Activated gamma-delta T cell (primary cell): ENCODE data around the gene MBD3L1.

Experiments used
- DNase-seq: peaks from one replicate; lab custom pipeline; 2025; lab: John Stamatoyannopoulos, UW
- total RNA-seq, 2 donors: gene quantifications; one replicate each; lab custom pipeline; 2026; lab: John Stamatoyannopoulos, UW

Gene MBD3L1
- total RNA-seq = 0 reads per million in 2 donors

GRCh38 chr19:8832132-8833021, at the start of gene MBD3L1, which contains the start of gene ZNF558:
Gene MBD3L1, plus strand, starts transcription at chr19:8832377. Its CDS starts 10,302 bp downstream, at chr19:8842679.
Gene ZNF558, minus strand, starts transcription at chr19:8832304. Its CDS starts 9,645 bp downstream, at chr19:8822659.
- peak; percentile 99 for DNase-seq

GRCh38 chr19:8794823-8795222, 37.4 kb upstream of the MBD3L1 start:
- DNase-seq = no peak

GRCh38 chr19:8806661-8807060, 25.5 kb upstream of the MBD3L1 start:
- no peak for DNase-seq

GRCh38 chr19:8811315-8812172, 20.6 kb upstream of the MBD3L1 start:
- DNase-seq = no peak

- no peak for DNase-seq
Observed at GRCh38 chr19:8814176-8814575, 18.0 kb upstream of the MBD3L1 start.

- no peak for DNase-seq
Observed at GRCh38 chr19:8815780-8816179, 16.4 kb upstream of the MBD3L1 start.

- DNase-seq = no peak
Observed at GRCh38 chr19:8820234-8820633, 11.9 kb upstream of the MBD3L1 start.

GRCh38 chr19:8821748-8822241, 10.4 kb upstream of the MBD3L1 start:
- DNase-seq = no peak

- no peak for DNase-seq
Observed at GRCh38 chr19:8826371-8826770, 5.8 kb upstream of the MBD3L1 start.

GRCh38 chr19:8827277-8827676, 4.9 kb upstream of the MBD3L1 start:
- DNase-seq = no peak

GRCh38 chr19:8831373-8831772, 804 bp upstream of the MBD3L1 start:
- no peak for DNase-seq

- DNase-seq = no peak
Observed at GRCh38 chr19:8831832-8832131, 395 bp upstream of the MBD3L1 start.

- DNase-seq = no peak
Observed at GRCh38 chr19:8835446-8835845, 3.3 kb downstream of the MBD3L1 start.

GRCh38 chr19:8835877-8836276, 3.7 kb downstream of the MBD3L1 start:
- DNase-seq = no peak

- no peak for DNase-seq
Observed at GRCh38 chr19:8840708-8841107, 8.5 kb downstream of the MBD3L1 start.

- no peak for DNase-seq
Observed at GRCh38 chr19:8846819-8847218, 14.6 kb downstream of the MBD3L1 start.

GRCh38 chr19:8849232-8849631, 17.1 kb downstream of the MBD3L1 start:
- DNase-seq = no peak

- no peak for DNase-seq
Observed at GRCh38 chr19:8850488-8850887, 18.3 kb downstream of the MBD3L1 start.

- DNase-seq = no peak
Observed at GRCh38 chr19:8858260-8858659, 26.1 kb downstream of the MBD3L1 start.

- DNase-seq = no peak
Observed at GRCh38 chr19:8866344-8866743, 34.2 kb downstream of the MBD3L1 start.

- no peak for DNase-seq
Observed at GRCh38 chr19:8877854-8878705, 45.9 kb downstream of the MBD3L1 start.
